ENCODE measurements around the gene TRIM62. TPM values are rescaled to one million over a fixed set of nuclear protein-coding genes. Genes with fewer than 3 reads are reported as not detected.

Gene TRIM62
- total and polyA plus RNA-seq, 10 donors, result 2.5 to 16.1 (median 9.2) TPM

DNA sequence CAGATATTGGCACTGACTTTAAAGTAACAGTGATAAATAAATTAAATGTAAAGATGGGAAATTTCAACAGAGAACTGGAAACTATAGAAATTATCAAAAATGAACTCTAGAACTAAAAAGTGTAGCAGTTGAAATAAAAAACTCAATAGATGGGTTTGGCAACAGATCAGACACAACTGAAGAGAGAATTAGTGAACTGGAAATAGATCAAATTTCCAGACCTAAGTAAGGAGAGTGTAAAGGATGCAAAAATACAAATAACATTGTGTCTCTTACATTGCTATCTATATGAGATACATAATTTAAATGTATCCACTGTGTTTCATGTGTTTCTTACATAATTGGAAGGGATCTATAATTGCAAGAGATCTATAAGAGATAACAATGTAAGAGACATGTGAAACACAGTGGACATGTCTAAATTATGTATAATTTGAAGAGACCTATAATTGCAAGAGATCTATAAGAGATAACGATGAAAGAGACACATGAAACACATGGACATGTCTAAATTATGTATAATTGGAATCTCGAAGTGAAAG, 42.4 kb upstream of the TRIM62 start:
- Histone ChIP-seq H3K36me3 (no peaks in the 10 kb centered on the region), H3K4me1 (peaks cover 0 to 8% (median 2%) of the 10 kb centered on the region in 6 donors), H3K27ac (no peak overlapping the region), H3K4me3 (no peak overlapping the region), H3K27me3 (replicated peaks in 1 of 7) (peaks cover 0 to 31% (median 0%) of the 10 kb centered on the region in 7 donors), H3K9me3 (peaks cover 0 to 36% (median 25%) of the 10 kb centered on the region in 8 donors)
- 78 to 82% (median 81%) methylated on average over 2 of the region's 2 CpGs for WGBS, 5 donors
- intact Hi-C loops (cut with DNase I; ENCODE audit: low total_unique reads), result no loop called here
- TF ChIP-seq POLR2AphosphoS5 (IDR thresholded peaks at IDR 0.05) (no peak), POLR2A (IDR thresholded peaks at IDR 0.05) (no peak)
- no peak for DNase-seq

GRCh38 chr1:33222381-33222780, 40.5 kb upstream of the TRIM62 start:
- WGBS, 5 donors, result 77 to 96% (median 88%) methylated on average over 1 of the region's 1 CpG
- no peaks in the 10 kb centered on the region for H3K36me3 ChIP-seq
- no peak for DNase-seq
- H3K4me1 ChIP-seq, result peaks cover 0 to 20% (median 9%) of the 10 kb centered on the region in 6 donors
- peaks cover 0 to 13% (median 0%) of the 10 kb centered on the region in 7 donors for H3K27me3 ChIP-seq (replicated peaks in 1 of 7)
- TF ChIP-seq, protein P1, sequence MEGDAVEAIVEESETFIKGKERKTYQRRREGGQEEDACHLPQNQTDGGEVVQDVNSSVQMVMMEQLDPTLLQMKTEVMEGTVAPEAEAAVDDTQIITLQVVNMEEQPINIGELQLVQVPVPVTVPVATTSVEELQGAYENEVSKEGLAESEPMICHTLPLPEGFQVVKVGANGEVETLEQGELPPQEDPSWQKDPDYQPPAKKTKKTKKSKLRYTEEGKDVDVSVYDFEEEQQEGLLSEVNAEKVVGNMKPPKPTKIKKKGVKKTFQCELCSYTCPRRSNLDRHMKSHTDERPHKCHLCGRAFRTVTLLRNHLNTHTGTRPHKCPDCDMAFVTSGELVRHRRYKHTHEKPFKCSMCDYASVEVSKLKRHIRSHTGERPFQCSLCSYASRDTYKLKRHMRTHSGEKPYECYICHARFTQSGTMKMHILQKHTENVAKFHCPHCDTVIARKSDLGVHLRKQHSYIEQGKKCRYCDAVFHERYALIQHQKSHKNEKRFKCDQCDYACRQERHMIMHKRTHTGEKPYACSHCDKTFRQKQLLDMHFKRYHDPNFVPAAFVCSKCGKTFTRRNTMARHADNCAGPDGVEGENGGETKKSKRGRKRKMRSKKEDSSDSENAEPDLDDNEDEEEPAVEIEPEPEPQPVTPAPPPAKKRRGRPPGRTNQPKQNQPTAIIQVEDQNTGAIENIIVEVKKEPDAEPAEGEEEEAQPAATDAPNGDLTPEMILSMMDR (IDR thresholded peaks at IDR 0.05 in 8 of 11, conservative IDR thresholded peaks at IDR 0.05 in 3 of 11), result no peak
- TF ChIP-seq POLR2A (IDR thresholded peaks at IDR 0.05) (no peak), POLR2AphosphoS5 (IDR thresholded peaks at IDR 0.05) (no peak)
- peaks cover 0 to 36% (median 25%) of the 10 kb centered on the region in 8 donors for H3K9me3 ChIP-seq
- no peak overlapping the region for H3K4me3 ChIP-seq
- intact Hi-C loops (cut with DNase I; ENCODE audit: low total_unique reads), result no loop called here
- H3K27ac ChIP-seq, result no peak overlapping the region

DNA sequence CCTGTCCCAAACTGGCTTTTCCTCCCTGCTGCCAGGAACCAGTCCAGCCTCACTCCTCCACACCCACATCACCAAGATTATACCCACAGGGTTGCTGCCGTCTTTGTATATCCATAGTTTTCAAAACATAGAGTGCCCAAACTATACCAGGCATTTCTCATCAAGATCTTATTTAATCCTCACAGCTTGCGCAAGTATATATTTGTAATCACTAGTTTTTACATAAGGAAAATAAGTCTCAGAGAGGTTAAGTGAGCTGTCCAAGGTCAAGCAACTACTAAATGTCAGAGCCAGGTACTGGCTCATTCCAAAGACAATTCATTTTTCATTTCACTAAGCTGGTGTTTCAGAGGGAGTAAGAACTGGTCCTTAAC, 39.5 kb upstream of the TRIM62 start:
- H3K27me3 ChIP-seq (replicated peaks in 1 of 7), result peaks cover 0 to 10% (median 0%) of the 10 kb centered on the region in 7 donors
- H3K4me1 ChIP-seq, result peaks cover 0 to 20% (median 9%) of the 10 kb centered on the region in 6 donors
- no peak overlapping the region for H3K4me3 ChIP-seq
- WGBS, 5 donors, result 82 to 87% (median 83%) methylated on average over 2 of the region's 2 CpGs
- no peak overlapping the region for H3K27ac ChIP-seq
- no peaks in the 10 kb centered on the region for H3K36me3 ChIP-seq
- intact Hi-C loops (cut with DNase I; ENCODE audit: low total_unique reads), result no loop called here
- no peak for DNase-seq
- TF ChIP-seq, protein P1 (IDR thresholded peaks at IDR 0.05 in 8 of 11, conservative IDR thresholded peaks at IDR 0.05 in 3 of 11), result no peak
- TF ChIP-seq POLR2AphosphoS5 (IDR thresholded peaks at IDR 0.05) (no peak), POLR2A (IDR thresholded peaks at IDR 0.05) (no peak)
- peaks cover 0 to 36% (median 25%) of the 10 kb centered on the region in 8 donors for H3K9me3 ChIP-seq

GRCh38 chr1:33220676-33221384, 39.0 kb upstream of the TRIM62 start:
- no peak for DNase-seq
- WGBS, 5 donors, result 73 to 88% (median 79%) methylated on average over 9 to 12 of the region's 12 CpGs
- Histone ChIP-seq H3K36me3 (no peaks in the 10 kb centered on the region), H3K9me3 (peaks cover 0 to 35% (median 25%) of the 10 kb centered on the region in 8 donors), H3K27me3 (replicated peaks in 1 of 7) (peaks cover 0 to 4% (median 0%) of the 10 kb centered on the region in 7 donors), H3K4me1 (peaks cover 0 to 20% (median 9%) of the 10 kb centered on the region in 6 donors), H3K27ac (no peak overlapping the region), H3K4me3 (no peak overlapping the region)
- TF ChIP-seq POLR2A (IDR thresholded peaks at IDR 0.05), result no peak
- TF ChIP-seq POLR2AphosphoS5 (IDR thresholded peaks at IDR 0.05), result no peak
- TF ChIP-seq, protein P1 (IDR thresholded peaks at IDR 0.05 in 8 of 11, conservative IDR thresholded peaks at IDR 0.05 in 3 of 11), result no peak
- intact Hi-C loops (cut with DNase I; ENCODE audit: low total_unique reads), result no loop called here
